Measurements from ENCODE around the gene ADAMTS17.

DNA sequence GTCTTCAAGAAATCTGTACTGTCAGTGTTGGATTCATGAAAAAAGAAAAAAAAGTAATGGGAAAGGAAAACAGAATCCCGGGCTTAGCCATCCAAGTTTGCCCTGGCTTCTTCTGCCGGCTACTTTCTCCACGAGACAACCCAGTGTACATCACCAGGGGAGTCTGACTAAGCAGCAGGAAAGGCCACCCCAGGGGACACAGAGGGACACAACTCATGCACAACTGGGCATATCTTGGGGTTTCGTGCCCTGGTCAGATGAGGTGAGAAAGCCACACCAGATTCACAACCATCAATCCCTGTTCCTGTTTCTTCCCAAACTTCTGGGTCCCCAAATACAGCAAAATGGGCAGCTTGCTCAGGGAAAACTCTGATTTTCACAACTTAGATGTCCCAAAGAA is 33.2 kb downstream of the ADAMTS17 start:
- TF ChIP-seq, protein P1, sequence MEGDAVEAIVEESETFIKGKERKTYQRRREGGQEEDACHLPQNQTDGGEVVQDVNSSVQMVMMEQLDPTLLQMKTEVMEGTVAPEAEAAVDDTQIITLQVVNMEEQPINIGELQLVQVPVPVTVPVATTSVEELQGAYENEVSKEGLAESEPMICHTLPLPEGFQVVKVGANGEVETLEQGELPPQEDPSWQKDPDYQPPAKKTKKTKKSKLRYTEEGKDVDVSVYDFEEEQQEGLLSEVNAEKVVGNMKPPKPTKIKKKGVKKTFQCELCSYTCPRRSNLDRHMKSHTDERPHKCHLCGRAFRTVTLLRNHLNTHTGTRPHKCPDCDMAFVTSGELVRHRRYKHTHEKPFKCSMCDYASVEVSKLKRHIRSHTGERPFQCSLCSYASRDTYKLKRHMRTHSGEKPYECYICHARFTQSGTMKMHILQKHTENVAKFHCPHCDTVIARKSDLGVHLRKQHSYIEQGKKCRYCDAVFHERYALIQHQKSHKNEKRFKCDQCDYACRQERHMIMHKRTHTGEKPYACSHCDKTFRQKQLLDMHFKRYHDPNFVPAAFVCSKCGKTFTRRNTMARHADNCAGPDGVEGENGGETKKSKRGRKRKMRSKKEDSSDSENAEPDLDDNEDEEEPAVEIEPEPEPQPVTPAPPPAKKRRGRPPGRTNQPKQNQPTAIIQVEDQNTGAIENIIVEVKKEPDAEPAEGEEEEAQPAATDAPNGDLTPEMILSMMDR (IDR thresholded peaks at IDR 0.05; ENCODE audit: low read depth, low read length, missing input control): no peak
- TF ChIP-seq JUND (IDR thresholded peaks at IDR 0.05): no peak
- TF ChIP-seq, protein P2, sequence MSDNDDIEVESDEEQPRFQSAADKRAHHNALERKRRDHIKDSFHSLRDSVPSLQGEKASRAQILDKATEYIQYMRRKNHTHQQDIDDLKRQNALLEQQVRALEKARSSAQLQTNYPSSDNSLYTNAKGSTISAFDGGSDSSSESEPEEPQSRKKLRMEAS (IDR thresholded peaks at IDR 0.05): no peak
- TF ChIP-seq, protein P3, sequence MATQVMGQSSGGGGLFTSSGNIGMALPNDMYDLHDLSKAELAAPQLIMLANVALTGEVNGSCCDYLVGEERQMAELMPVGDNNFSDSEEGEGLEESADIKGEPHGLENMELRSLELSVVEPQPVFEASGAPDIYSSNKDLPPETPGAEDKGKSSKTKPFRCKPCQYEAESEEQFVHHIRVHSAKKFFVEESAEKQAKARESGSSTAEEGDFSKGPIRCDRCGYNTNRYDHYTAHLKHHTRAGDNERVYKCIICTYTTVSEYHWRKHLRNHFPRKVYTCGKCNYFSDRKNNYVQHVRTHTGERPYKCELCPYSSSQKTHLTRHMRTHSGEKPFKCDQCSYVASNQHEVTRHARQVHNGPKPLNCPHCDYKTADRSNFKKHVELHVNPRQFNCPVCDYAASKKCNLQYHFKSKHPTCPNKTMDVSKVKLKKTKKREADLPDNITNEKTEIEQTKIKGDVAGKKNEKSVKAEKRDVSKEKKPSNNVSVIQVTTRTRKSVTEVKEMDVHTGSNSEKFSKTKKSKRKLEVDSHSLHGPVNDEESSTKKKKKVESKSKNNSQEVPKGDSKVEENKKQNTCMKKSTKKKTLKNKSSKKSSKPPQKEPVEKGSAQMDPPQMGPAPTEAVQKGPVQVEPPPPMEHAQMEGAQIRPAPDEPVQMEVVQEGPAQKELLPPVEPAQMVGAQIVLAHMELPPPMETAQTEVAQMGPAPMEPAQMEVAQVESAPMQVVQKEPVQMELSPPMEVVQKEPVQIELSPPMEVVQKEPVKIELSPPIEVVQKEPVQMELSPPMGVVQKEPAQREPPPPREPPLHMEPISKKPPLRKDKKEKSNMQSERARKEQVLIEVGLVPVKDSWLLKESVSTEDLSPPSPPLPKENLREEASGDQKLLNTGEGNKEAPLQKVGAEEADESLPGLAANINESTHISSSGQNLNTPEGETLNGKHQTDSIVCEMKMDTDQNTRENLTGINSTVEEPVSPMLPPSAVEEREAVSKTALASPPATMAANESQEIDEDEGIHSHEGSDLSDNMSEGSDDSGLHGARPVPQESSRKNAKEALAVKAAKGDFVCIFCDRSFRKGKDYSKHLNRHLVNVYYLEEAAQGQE (IDR thresholded peaks at IDR 0.05): no peak
- TF ChIP-seq, protein P4, sequence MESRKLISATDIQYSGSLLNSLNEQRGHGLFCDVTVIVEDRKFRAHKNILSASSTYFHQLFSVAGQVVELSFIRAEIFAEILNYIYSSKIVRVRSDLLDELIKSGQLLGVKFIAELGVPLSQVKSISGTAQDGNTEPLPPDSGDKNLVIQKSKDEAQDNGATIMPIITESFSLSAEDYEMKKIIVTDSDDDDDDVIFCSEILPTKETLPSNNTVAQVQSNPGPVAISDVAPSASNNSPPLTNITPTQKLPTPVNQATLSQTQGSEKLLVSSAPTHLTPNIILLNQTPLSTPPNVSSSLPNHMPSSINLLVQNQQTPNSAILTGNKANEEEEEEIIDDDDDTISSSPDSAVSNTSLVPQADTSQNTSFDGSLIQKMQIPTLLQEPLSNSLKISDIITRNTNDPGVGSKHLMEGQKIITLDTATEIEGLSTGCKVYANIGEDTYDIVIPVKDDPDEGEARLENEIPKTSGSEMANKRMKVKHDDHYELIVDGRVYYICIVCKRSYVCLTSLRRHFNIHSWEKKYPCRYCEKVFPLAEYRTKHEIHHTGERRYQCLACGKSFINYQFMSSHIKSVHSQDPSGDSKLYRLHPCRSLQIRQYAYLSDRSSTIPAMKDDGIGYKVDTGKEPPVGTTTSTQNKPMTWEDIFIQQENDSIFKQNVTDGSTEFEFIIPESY (IDR thresholded peaks at IDR 0.05): no peak
- no peak for TF ChIP-seq YY1 (IDR thresholded peaks at IDR 0.05)
- TF ChIP-seq TAF1 (conservative IDR thresholded peaks at IDR 0.05): no peak
- TF ChIP-seq FOXA1 (IDR thresholded peaks at IDR 0.05): no peak
- TF ChIP-seq SP1 (IDR thresholded peaks at IDR 0.05): no peak
- no peak for TF ChIP-seq HNF4A (conservative IDR thresholded peaks at IDR 0.05)
- no peak for TF ChIP-seq RAD21 (IDR thresholded peaks at IDR 0.05)
- TF ChIP-seq, protein P5, sequence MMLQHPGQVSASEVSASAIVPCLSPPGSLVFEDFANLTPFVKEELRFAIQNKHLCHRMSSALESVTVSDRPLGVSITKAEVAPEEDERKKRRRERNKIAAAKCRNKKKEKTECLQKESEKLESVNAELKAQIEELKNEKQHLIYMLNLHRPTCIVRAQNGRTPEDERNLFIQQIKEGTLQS (IDR thresholded peaks at IDR 0.05): no peak
- no peak for TF ChIP-seq EGR1 (IDR thresholded peaks at IDR 0.05; ENCODE audit: low read depth in 2 of 2)
